NCI-H460 (cell line): ENCODE results near the gene ZKSCAN5. TPM values are rescaled to one million over a fixed set of nuclear protein-coding genes. Genes with fewer than 3 reads are reported as not detected.
"Not testable (repeated sequence)": the region's sequence is repeated elsewhere in the genome, so short reads cannot be mapped to it uniquely, and the experiment has no call there.

Source experiments
- DNase-seq: peaks from one replicate; pipeline ENCODE4 v3.0.0-alpha.2; 2016; ENCODE audit warnings: low read depth; ENCODE audit errors: extremely low read depth
- total RNA-seq: library from RNA; depleted of rRNA; stranded (reverse); fragments of >200 nt; shearing (Covaris generic); gene quantifications from 2 replicates; pipeline ENCODE4 v1.2.3, GENCODE V29; 2014

Gene ZKSCAN5
- total RNA-seq, 1 experiment from 2014 or later = 12.7 TPM

- peak; percentile 85 for DNase-seq
Measured at GRCh38 chr7:99551767-99552463, 47.5 kb downstream of the ZKSCAN5 start, which contains the start of gene FAM200A. TSS of gene FAM200A (minus strand) at chr7:99552114. CDS start at chr7:99548407, 3,707 bp downstream.

GRCh38 chr7:99553039-99553438 is 48.6 kb downstream of the ZKSCAN5 start:
- no peak for DNase-seq

- DNase-seq = no peak
Measured at GRCh38 chr7:99554939-99555338, 50.5 kb downstream of the ZKSCAN5 start.

- DNase-seq = no peak
Measured at GRCh38 chr7:99557196-99557607, 52.7 kb downstream of the ZKSCAN5 start.

- no peak for DNase-seq
Measured at GRCh38 chr7:99557940-99558305, 53.5 kb downstream of the ZKSCAN5 start.

- DNase-seq = peak; percentile 88
Measured at GRCh38 chr7:99558306-99559174, 54.1 kb downstream of the ZKSCAN5 start, which contains the start of gene ZNF655. TSS of gene ZNF655 (plus strand) at chr7:99558642. CDS start at chr7:99560560, 1,918 bp downstream.

- no peak for DNase-seq
Measured at GRCh38 chr7:99559175-99559915, 54.9 kb downstream of the ZKSCAN5 start.

GRCh38 chr7:99560834-99561736 is 56.6 kb downstream of the ZKSCAN5 start:
- no peak for DNase-seq

GRCh38 chr7:99561737-99562051 is 57.2 kb downstream of the ZKSCAN5 start:
- DNase-seq = no peak

GRCh38 chr7:99562114-99562784 is 57.8 kb downstream of the ZKSCAN5 start:
- no peak for DNase-seq

- DNase-seq = peak; percentile 89
Measured at GRCh38 chr7:99562832-99563231, 58.4 kb downstream of the ZKSCAN5 start.

GRCh38 chr7:99563650-99564049 is 59.2 kb downstream of the ZKSCAN5 start:
- no peak for DNase-seq

- not testable (repeated sequence) for DNase-seq
Measured at GRCh38 chr7:99568770-99569169, 64.3 kb downstream of the ZKSCAN5 start.

GRCh38 chr7:99571768-99572167 is 67.3 kb downstream of the ZKSCAN5 start:
- DNase-seq = no peak

GRCh38 chr7:99573257-99573656 is 68.8 kb downstream of the ZKSCAN5 start:
- DNase-seq = no peak

- no peak for DNase-seq
Measured at GRCh38 chr7:99576251-99576650, 71.8 kb downstream of the ZKSCAN5 start.

- no peak for DNase-seq
Measured at GRCh38 chr7:99579281-99579955, 75.0 kb downstream of the ZKSCAN5 start.

GRCh38 chr7:99579956-99580777 is 75.7 kb downstream of the ZKSCAN5 start:
- no peak for DNase-seq
